Peyer's patch (tissue), 4 donors: ENCODE measurements around the gene MYD88.

Experiments used
- POLR2A ChIP-seq, 2 donors: fragments of 450-650 bp; IDR thresholded peaks; one replicate each; pipeline ENCODE4 v1.5.1; 2017; ENCODE audit warnings: antibody characterized with exemption in 2 of 2, mild to moderate bottlenecking in 2 of 2, moderate library complexity in 2 of 2
- TF ChIP-seq, protein P1 (sequence below), 6 experiments: fragments of 450-650 bp in 4 of 6; fragments of 200-600 bp in 2 of 6; sonication (generic) in 1 of 6; IDR thresholded peaks; one replicate each; pipeline ENCODE4 v1.5.1; 2017 to 2019; ENCODE audit warnings: antibody characterized with exemption in 6 of 6, mild to moderate bottlenecking in 3 of 6, moderate library complexity in 1 of 6

DNA sequence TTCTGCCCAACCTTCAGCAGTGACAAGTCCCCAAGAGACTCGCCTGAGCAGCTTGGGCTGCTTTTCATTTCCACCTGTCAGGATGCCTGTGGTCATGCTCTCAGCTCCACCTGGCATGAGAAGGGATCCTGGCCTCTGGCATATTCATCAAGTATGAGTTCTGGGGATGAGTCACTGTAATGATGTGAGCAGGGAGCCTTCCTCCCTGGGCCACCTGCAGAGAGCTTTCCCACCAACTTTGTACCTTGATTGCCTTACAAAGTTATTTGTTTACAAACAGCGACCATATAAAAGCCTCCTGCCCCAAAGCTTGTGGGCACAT lies 3.5 kb downstream of the MYD88 start:
- no peak for TF ChIP-seq POLR2A (IDR thresholded peaks at IDR 0.05)
- TF ChIP-seq, protein P1, sequence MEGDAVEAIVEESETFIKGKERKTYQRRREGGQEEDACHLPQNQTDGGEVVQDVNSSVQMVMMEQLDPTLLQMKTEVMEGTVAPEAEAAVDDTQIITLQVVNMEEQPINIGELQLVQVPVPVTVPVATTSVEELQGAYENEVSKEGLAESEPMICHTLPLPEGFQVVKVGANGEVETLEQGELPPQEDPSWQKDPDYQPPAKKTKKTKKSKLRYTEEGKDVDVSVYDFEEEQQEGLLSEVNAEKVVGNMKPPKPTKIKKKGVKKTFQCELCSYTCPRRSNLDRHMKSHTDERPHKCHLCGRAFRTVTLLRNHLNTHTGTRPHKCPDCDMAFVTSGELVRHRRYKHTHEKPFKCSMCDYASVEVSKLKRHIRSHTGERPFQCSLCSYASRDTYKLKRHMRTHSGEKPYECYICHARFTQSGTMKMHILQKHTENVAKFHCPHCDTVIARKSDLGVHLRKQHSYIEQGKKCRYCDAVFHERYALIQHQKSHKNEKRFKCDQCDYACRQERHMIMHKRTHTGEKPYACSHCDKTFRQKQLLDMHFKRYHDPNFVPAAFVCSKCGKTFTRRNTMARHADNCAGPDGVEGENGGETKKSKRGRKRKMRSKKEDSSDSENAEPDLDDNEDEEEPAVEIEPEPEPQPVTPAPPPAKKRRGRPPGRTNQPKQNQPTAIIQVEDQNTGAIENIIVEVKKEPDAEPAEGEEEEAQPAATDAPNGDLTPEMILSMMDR (IDR thresholded peaks at IDR 0.05) = no peak
